Fibroblast of lung (primary cell): ENCODE results near the gene MFAP4. TPM values are rescaled to one million over a fixed set of nuclear protein-coding genes. Genes with fewer than 3 reads are reported as not detected.
A peak's percentile ranks its signal among the peaks of the same experiment; 100 is the strongest.

Experiments
- DNase-seq, 2 donors: peaks; one replicate each; pipeline versions ENCODE4 v3.0.0 to v3.0.0-alpha.2; 2010; ENCODE audit warnings: low read depth in 2 of 2
- H2AFZ ChIP-seq: 2 replicates; pipeline ENCODE4 v1.5.1; 2012; ENCODE audit warnings: low read length, control low read depth, inconsistent platforms
- H3K27ac ChIP-seq: 2 replicates; pipeline ENCODE4 v1.5.1; 2011; ENCODE audit warnings: low read length, control low read depth; ENCODE audit not compliant: insufficient read depth
- H3K27me3 ChIP-seq: 2 replicates; pipeline ENCODE4 v1.5.1; 2011; ENCODE audit warnings: mild to moderate bottlenecking, low read length; ENCODE audit not compliant: control insufficient read depth, insufficient read depth
- H3K36me3 ChIP-seq: 2 replicates; pipeline ENCODE4 v1.5.1; 2011; ENCODE audit warnings: low read length; ENCODE audit not compliant: control insufficient read depth, insufficient read depth
- H3K4me1 ChIP-seq: 2 replicates; pipeline ENCODE4 v1.5.1; 2011; ENCODE audit warnings: low read length; ENCODE audit not compliant: control insufficient read depth, insufficient read depth; ENCODE audit errors: extremely low read depth
- H3K4me2 ChIP-seq: 2 replicates; pipeline ENCODE4 v1.5.1; 2011; ENCODE audit warnings: low read length, control low read depth; ENCODE audit not compliant: insufficient read depth; ENCODE audit errors: extremely low read depth
- H3K4me3 ChIP-seq, 4 experiments: fragments of 200-600 bp in 1 of 4; sonication (generic) in 1 of 4; replicated peaks in 1 of 4; 2 replicates each; pipeline ENCODE4 v1.5.1; 2011 to 2016; ENCODE audit warnings: low read length in 4 of 4, low read depth in 3 of 4, mild to moderate bottlenecking in 3 of 4, control low read depth in 2 of 4, inconsistent platforms in 1 of 4, mixed read lengths in 1 of 4; ENCODE audit not compliant: insufficient read depth in 1 of 4; ENCODE audit errors: control extremely low read depth in 1 of 4
- H3K79me2 ChIP-seq: 2 replicates; pipeline ENCODE4 v1.5.1; 2012; ENCODE audit warnings: mild to moderate bottlenecking, low read length, inconsistent platforms; ENCODE audit not compliant: control insufficient read depth, insufficient read depth
- H3K9ac ChIP-seq: 2 replicates; pipeline ENCODE4 v1.5.1; 2011; ENCODE audit warnings: mild to moderate bottlenecking, low read length, control low read depth; ENCODE audit not compliant: insufficient read depth
- H3K9me3 ChIP-seq: 2 replicates; pipeline ENCODE4 v1.5.1; 2012; ENCODE audit warnings: low read depth, low read length; ENCODE audit not compliant: control insufficient read depth, insufficient read depth
- H4K20me1 ChIP-seq: 2 replicates; pipeline ENCODE4 v1.5.1; 2011; ENCODE audit warnings: low read length; ENCODE audit not compliant: control insufficient read depth, insufficient read depth; ENCODE audit errors: extremely low read depth
- EZH2 ChIP-seq: IDR thresholded peaks from 2 replicates; pipeline ENCODE4 v1.5.1; 2012; ENCODE audit warnings: low read length, control low read depth, mild to moderate bottlenecking; ENCODE audit errors: missing control alignments
- polyA plus RNA-seq, 2 donors: library from polyadenylated mRNA; depleted of rRNA in 1 of 2; stranded (reverse) in 1 of 2; unstranded in 1 of 2; fragments of >200 nt; gene quantifications; 2 replicates each; pipeline ENCODE4 v1.2.1, GENCODE V29; 2011 to 2012; ENCODE audit warnings: missing spikeins in 1 of 2
- total RNA-seq: library from RNA; depleted of rRNA; stranded (reverse); fragments of >200 nt; gene quantifications from 2 replicates; pipeline ENCODE4 v1.2.1, GENCODE V29; 2014
- TF ChIP-seq, protein P1 (sequence below), 2 donors: IDR thresholded peaks in 1 of 2; conservative IDR thresholded peaks in 1 of 2; 1 replicate in 1 of 2; 2 replicates in 1 of 2; pipeline ENCODE4 v1.5.1; 2011 to 2012; ENCODE audit warnings: low read length in 2 of 2, control low read depth in 1 of 2, inconsistent platforms in 1 of 2, low read depth in 1 of 2, mild to moderate bottlenecking in 1 of 2

The MFAP4 gene
- total and polyA plus RNA-seq, 2 donors (not counting 1 experiment from before 2014, with no cell fraction given) = 53.3 to 81.3 TPM

DNA sequence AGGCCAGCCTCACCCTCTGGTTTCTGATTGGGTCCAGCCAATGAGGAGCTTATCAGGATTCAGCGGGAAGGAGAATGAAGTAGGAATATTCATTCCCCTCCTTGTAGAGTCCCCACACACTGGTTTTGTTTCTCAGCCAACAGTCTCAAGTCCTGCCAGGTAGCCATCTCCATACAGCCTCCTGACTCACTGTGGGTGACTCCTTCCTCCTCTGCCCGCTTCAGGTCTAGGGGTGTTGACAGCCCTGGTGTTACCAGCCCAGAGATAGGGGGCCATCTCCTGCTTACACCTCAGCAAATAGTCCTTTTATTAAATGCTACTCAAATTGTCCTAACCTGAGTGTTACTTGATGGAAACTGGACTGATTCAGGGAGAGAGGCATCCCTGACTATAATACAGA, 4.0 kb upstream of the MFAP4 start:
- Histone ChIP-seq H3K9me3 (no peaks in the 10 kb centered on the region), H3K27ac (no peak overlapping the region), H3K27me3 (no peaks in the 10 kb centered on the region), H3K9ac (no peak overlapping the region), H2AFZ (no peak overlapping the region), H3K36me3 (no peaks in the 10 kb centered on the region), H3K4me3 (no peak overlapping the region), H4K20me1 (no peaks in the 10 kb centered on the region), H3K79me2 (no peaks in the 10 kb centered on the region), H3K4me2 (no peak overlapping the region), H3K4me1 (peaks cover 26% of the 10 kb centered on the region)
- peak in 1 of 2 donors; percentile 25 for DNase-seq
- TF ChIP-seq, protein P1, sequence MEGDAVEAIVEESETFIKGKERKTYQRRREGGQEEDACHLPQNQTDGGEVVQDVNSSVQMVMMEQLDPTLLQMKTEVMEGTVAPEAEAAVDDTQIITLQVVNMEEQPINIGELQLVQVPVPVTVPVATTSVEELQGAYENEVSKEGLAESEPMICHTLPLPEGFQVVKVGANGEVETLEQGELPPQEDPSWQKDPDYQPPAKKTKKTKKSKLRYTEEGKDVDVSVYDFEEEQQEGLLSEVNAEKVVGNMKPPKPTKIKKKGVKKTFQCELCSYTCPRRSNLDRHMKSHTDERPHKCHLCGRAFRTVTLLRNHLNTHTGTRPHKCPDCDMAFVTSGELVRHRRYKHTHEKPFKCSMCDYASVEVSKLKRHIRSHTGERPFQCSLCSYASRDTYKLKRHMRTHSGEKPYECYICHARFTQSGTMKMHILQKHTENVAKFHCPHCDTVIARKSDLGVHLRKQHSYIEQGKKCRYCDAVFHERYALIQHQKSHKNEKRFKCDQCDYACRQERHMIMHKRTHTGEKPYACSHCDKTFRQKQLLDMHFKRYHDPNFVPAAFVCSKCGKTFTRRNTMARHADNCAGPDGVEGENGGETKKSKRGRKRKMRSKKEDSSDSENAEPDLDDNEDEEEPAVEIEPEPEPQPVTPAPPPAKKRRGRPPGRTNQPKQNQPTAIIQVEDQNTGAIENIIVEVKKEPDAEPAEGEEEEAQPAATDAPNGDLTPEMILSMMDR (conservative IDR thresholded peaks at IDR 0.05 in 1 of 2, IDR thresholded peaks at IDR 0.05 in 1 of 2; ENCODE audit: low read depth in 1 of 2, low read length in 2 of 2) = no peak
- TF ChIP-seq EZH2 = no peak

DNA sequence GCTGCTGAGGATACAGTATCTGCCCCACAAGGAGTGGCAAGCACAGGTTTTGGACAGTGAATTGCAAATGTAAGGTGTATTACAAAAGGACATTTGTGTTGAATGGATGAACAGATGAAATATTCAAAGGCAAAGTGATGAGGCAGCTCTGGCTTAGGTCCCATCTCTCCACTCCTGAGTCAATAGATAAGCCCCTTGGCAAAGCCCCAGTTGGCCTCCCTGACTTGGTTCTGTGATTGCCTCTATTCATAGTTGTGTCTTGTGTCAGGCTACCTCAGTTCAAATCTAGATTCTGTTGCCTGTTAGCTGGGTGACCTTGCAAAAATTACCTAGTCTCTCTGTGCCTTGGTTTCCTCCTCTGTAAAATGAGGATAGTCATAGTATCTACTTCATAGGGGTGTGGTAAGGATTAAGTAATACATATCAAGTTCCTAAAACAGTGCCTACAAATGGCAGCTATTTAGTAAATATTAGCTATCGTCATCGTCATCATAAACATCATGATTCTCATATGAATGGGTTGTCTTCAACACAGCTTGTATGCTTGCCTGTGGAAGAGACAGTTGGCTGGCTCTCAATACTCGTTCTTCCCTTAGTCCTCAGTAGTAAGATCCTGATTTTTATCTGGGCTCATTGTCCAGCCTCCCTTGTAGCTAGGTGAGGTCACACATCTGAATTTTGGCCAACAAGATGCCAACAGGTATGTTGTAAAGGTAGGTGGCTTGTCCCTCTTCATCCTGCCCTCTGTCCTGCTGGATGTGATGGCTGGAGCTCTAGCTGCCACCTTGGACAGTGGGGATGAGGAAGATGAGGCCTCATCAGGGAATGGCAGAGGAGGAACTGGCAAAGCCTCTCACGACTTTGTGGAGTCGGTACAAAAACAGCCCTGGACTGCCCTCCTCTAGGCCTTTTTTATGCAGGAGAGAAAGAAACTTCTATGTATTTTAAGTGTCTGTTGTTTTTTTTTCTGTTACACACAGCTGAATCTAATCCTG, 2.1 kb upstream of the MFAP4 start:
- Histone ChIP-seq H3K4me1 (peaks cover 42% of the 10 kb centered on the region), H3K4me2 (no peak overlapping the region), H3K9me3 (no peaks in the 10 kb centered on the region), H3K9ac (no peak overlapping the region), H3K27me3 (no peaks in the 10 kb centered on the region), H3K36me3 (peaks cover 5% of the 10 kb centered on the region), H2AFZ (no peak overlapping the region), H3K79me2 (no peaks in the 10 kb centered on the region), H4K20me1 (no peaks in the 10 kb centered on the region), H3K27ac (no peak overlapping the region), H3K4me3 (no peak overlapping the region)
- no peak for TF ChIP-seq EZH2
- TF ChIP-seq, protein P1 (conservative IDR thresholded peaks at IDR 0.05 in 1 of 2, IDR thresholded peaks at IDR 0.05 in 1 of 2; ENCODE audit: low read depth in 1 of 2, low read length in 2 of 2) = no peak
- DNase-seq = peak in 1 of 2 donors; percentile 26

DNA sequence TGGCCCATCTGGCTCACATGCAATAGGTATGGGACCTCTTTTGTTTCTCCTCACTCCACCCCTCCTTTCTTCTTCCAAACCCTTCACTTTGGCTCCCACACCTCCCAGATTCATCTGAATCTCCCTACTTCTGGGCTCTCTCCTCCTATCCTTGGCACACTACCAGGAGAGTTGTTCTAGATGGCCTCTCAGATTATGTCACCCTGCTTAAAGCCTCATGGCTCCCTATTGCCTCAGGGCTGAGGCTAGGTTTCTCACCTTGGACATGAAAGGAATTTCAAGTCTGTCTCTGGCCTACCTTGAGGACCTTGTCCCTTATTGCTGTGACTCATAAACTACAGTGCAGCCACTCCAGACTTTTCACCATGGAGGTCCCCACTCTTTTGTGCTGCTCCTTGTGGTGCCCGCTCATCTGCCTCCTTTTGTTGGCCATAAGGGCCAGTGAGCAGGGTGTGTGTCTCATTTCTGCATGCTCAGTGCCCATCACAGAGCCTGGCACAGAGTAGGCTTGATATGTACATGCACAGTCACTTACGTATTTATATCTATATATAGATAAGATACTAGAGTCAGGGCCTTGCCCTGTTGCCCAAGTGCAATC, 1.0 kb upstream of the MFAP4 start:
- Histone ChIP-seq H3K4me2 (peak overlapping the region; percentile 48), H3K4me3 (no peak overlapping the region), H3K27ac (peak overlapping the region; percentile 84), H2AFZ (no peak overlapping the region), H3K4me1 (peaks cover 47% of the 10 kb centered on the region), H3K9ac (no peak overlapping the region), H3K27me3 (no peaks in the 10 kb centered on the region), H4K20me1 (no peaks in the 10 kb centered on the region), H3K79me2 (no peaks in the 10 kb centered on the region), H3K9me3 (no peaks in the 10 kb centered on the region), H3K36me3 (peaks cover 12% of the 10 kb centered on the region)
- DNase-seq = peak in 1 of 2 donors; percentile 91
- TF ChIP-seq, protein P1 (conservative IDR thresholded peaks at IDR 0.05 in 1 of 2, IDR thresholded peaks at IDR 0.05 in 1 of 2; ENCODE audit: low read depth in 1 of 2, low read length in 2 of 2) = no peak
- no peak for TF ChIP-seq EZH2
